Stomach (tissue), 9 donors: ENCODE measurements around the gene PPP4R3A. TPM values are rescaled to one million over a fixed set of nuclear protein-coding genes. Genes with fewer than 3 reads are reported as not detected.

ENCODE experiments used
- DNase-seq, 2 donors: peaks; one replicate each; pipeline versions ENCODE4 v3.0.0 to v3.0.0-alpha.2; 2013 to 2019
- H3K27ac ChIP-seq, 5 donors: fragments of 200-600 bp in 4 of 5; sonication (generic) in 4 of 5; one replicate each; pipeline ENCODE4 v1.5.1; 2013 to 2019; ENCODE audit warnings: mild to moderate bottlenecking in 1 of 5, moderate library complexity in 1 of 5
- H3K27me3 ChIP-seq, 3 donors: fragments of 200-600 bp; sonication (generic); one replicate each; pipeline ENCODE4 v1.5.1; 2017 to 2019; ENCODE audit warnings: mixed run types in 1 of 3
- H3K36me3 ChIP-seq, 4 donors: fragments of 200-600 bp; sonication (generic); 1 replicate in 3 of 4; 2 replicates in 1 of 4; pipeline ENCODE4 v1.5.1; 2016 to 2019
- H3K4me1 ChIP-seq, 4 donors: fragments of 200-600 bp; sonication (generic); one replicate each; pipeline ENCODE4 v1.5.1; 2016 to 2019
- H3K4me3 ChIP-seq, 4 donors: fragments of 200-600 bp; sonication (generic) in 3 of 4; one replicate each; pipeline ENCODE4 v1.5.1; 2016 to 2019; ENCODE audit warnings: mild to moderate bottlenecking in 1 of 4
- H3K9me3 ChIP-seq, 4 donors: fragments of 200-600 bp; sonication (generic); one replicate each; pipeline ENCODE4 v1.5.1; 2016 to 2019
- CTCF ChIP-seq, 7 experiments: fragments of 450-650 bp in 4 of 7; fragments of 200-600 bp in 3 of 7; sonication (generic) in 3 of 7; IDR thresholded peaks; one replicate each; pipeline ENCODE4 v1.5.1; 2016 to 2019; ENCODE audit warnings: antibody characterized with exemption in 7 of 7, control low read depth in 2 of 7, mild to moderate bottlenecking in 1 of 7
- EP300 ChIP-seq: sonication (generic); formaldehyde crosslinking; IDR thresholded peaks from one replicate; pipeline ENCODE4 v1.6.1; 2017; ENCODE audit warnings: antibody characterized with exemption
- POLR2A ChIP-seq, 4 donors: fragments of 450-650 bp; IDR thresholded peaks; one replicate each; pipeline ENCODE4 v1.6.1; 2016; ENCODE audit warnings: antibody characterized with exemption in 4 of 4, control low read depth in 2 of 4, mild to moderate bottlenecking in 1 of 4, moderate library complexity in 1 of 4
- POLR2AphosphoS5 ChIP-seq, 3 donors: sonication (generic); formaldehyde crosslinking; IDR thresholded peaks; one replicate each; pipeline ENCODE4 v1.6.1; 2016; ENCODE audit warnings: antibody characterized with exemption in 3 of 3
- whole genome bisulfite sequencing, 5 donors: extraction: QIAGEN DNeasy Blood & Tissue Kit in 3 of 5; methylation state at CpG; one replicate each; pipeline versions ENCODE4 v1.1.5 to v1.1.7; 2013 to 2018; 5-methylcytosine and 5-hydroxymethylcytosine counted together
- intact Hi-C: fragments of 100-400 bp; cut with DNase I; formaldehyde crosslinking; loops from one replicate; pipeline ENCODE4 v1.15.1; 2023; ENCODE audit warnings: low total_unique reads
- polyA plus RNA-seq, 3 donors: library from polyadenylated mRNA; stranded (reverse); fragments of 200-250 nt; gene quantifications; one replicate each; pipeline ENCODE4 v1.2.3, GENCODE V29; 2013
- total RNA-seq, 5 donors: library from RNA; depleted of rRNA; stranded (reverse); fragments of >200 nt; gene quantifications; one replicate each; pipeline versions ENCODE4 v1.1.0 to v1.2.3, GENCODE V29; 2014 to 2016
- donor health status: healthy with polysubstance abuse.
- donor health status: Bipolar disorder and iron deficiency.
- donor health status: healthy.

Gene PPP4R3A
- total and polyA plus RNA-seq, 8 donors = 35.7 to 145 (median 68.2) TPM

GRCh38 chr14:91464615-91465205, 45.4 kb downstream of the PPP4R3A start:
- Histone ChIP-seq H3K4me3 (no peak overlapping the region), H3K9me3 (no peaks in the 10 kb centered on the region), H3K27me3 (no peaks in the 10 kb centered on the region), H3K4me1 (peaks cover 0 to 21% (median 4%) of the 10 kb centered on the region in 4 donors), H3K36me3 (peaks cover 53 to 97% (median 87%) of the 10 kb centered on the region in 4 donors), H3K27ac (no peak overlapping the region)
- intact Hi-C loops = no loop called here
- DNase-seq = no peak
- WGBS, 5 donors = 65 to 83% (median 67%) methylated on average over 3 of the region's 3 CpGs
- TF ChIP-seq POLR2AphosphoS5 (IDR thresholded peaks at IDR 0.05) = no peak
- TF ChIP-seq EP300 = no peak
- TF ChIP-seq POLR2A (IDR thresholded peaks at IDR 0.05) = no peak
- TF ChIP-seq CTCF (IDR thresholded peaks at IDR 0.05) = no peak

- peaks cover 0 to 11% (median 0%) of the 10 kb centered on the region in 4 donors for H3K4me1 ChIP-seq
- H3K27ac ChIP-seq = no peak overlapping the region
- no peak overlapping the region for H3K4me3 ChIP-seq
- peaks cover 56 to 91% (median 89%) of the 10 kb centered on the region in 4 donors for H3K36me3 ChIP-seq
- no peak for DNase-seq
- no peaks in the 10 kb centered on the region for H3K27me3 ChIP-seq
- TF ChIP-seq CTCF (IDR thresholded peaks at IDR 0.05) (no peak), EP300 (no peak), POLR2A (IDR thresholded peaks at IDR 0.05) (no peak), POLR2AphosphoS5 (IDR thresholded peaks at IDR 0.05) (no peak)
- 84 to 94% (median 86%) methylated on average over 5 of the region's 5 CpGs for WGBS, 5 donors
- intact Hi-C loops = no loop called here
- H3K9me3 ChIP-seq = no peaks in the 10 kb centered on the region
These were observed 51.5 kb downstream of the PPP4R3A start for GRCh38 chr14:91458612-91459011.

- Histone ChIP-seq H3K9me3 (no peaks in the 10 kb centered on the region), H3K36me3 (peaks cover 43 to 68% (median 66%) of the 10 kb centered on the region in 4 donors), H3K27me3 (no peaks in the 10 kb centered on the region), H3K27ac (no peak overlapping the region), H3K4me3 (no peak overlapping the region), H3K4me1 (no peaks in the 10 kb centered on the region)
- intact Hi-C loops = no loop called here
- no peak for DNase-seq
- no peak for TF ChIP-seq POLR2AphosphoS5 (IDR thresholded peaks at IDR 0.05)
- TF ChIP-seq EP300 = no peak
- no peak for TF ChIP-seq POLR2A (IDR thresholded peaks at IDR 0.05)
- TF ChIP-seq CTCF (IDR thresholded peaks at IDR 0.05) = no peak
- WGBS, 5 donors = 95 to 100% (median 100%) methylated on average over 1 of the region's 1 CpG
These were observed 53.8 kb downstream of the PPP4R3A start for GRCh38 chr14:91456283-91456682.

- H3K4me3 ChIP-seq = no peak overlapping the region
These were observed 55.5 kb downstream of the PPP4R3A start for GRCh38 chr14:91454580-91454979.

More at GRCh38 chr14:91454580-91454979, 55.5 kb downstream of the PPP4R3A start:
- Histone ChIP-seq H3K4me1 (no peaks in the 10 kb centered on the region), H3K27me3 (no peaks in the 10 kb centered on the region), H3K36me3 (peaks cover 28 to 51% (median 48%) of the 10 kb centered on the region in 4 donors), H3K9me3 (no peaks in the 10 kb centered on the region), H3K27ac (no peak overlapping the region)
- intact Hi-C loops = no loop called here
- no peak for DNase-seq
- TF ChIP-seq POLR2AphosphoS5 (IDR thresholded peaks at IDR 0.05) = no peak
- TF ChIP-seq POLR2A (IDR thresholded peaks at IDR 0.05) = no peak
- TF ChIP-seq EP300 = no peak
- no peak for TF ChIP-seq CTCF (IDR thresholded peaks at IDR 0.05)
- WGBS, 5 donors = 83 to 95% (median 90%) methylated on average over 3 of the region's 3 CpGs
